HG03175 (cell line): ENCODE measurements around the gene PPP1CA.

Experiments used
- ATAC-seq: cut with Tn5 transposase; IDR thresholded peaks from one replicate; pipeline ENCODE4 v1.9.1; 2021; ENCODE audit warnings: mild to moderate bottlenecking, moderate library complexity; ENCODE audit not compliant: unreplicated experiment

PPP1CA gene

DNA sequence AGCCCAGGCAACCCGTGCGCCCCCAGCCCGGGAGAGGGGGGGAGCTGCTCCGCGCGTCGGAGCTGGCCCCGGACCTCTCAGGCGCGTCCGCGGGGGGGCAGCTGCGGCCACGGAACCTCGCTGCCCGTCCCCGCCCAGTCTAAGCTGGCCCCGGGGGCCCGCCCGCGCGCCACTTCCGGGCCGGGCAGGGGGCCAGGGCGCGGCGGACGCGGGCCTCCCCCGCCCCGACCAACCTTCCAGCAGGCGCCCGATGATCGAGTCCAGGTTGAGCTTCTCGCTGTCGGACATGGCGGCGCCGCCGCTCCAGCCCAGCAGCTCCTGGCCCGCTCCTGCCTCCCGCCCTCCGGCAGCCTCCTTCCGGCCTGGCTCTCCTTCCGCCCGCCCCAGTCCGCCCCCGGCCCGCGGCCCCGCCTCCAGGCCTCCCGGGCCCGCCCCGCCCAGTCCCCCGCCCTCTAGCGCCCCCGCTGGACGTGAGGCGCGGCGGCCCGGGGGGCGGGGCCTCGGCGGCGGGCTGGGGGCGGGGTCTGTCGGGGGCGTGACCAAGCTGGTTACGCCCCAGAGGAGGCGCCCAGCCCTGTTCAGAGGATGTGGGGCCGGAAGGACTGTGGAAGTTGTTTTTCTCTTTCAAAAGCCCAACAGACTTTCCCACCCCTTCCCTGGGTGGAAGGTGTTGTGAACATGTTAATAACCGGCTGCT lies at the start of gene PPP1CA:
Gene PPP1CA (minus strand): TSS at position 364 of the 697 bp plus-strand sequence. CDS start 76 bp downstream, at position 288.
- ATAC-seq = peak; percentile 72

DNA sequence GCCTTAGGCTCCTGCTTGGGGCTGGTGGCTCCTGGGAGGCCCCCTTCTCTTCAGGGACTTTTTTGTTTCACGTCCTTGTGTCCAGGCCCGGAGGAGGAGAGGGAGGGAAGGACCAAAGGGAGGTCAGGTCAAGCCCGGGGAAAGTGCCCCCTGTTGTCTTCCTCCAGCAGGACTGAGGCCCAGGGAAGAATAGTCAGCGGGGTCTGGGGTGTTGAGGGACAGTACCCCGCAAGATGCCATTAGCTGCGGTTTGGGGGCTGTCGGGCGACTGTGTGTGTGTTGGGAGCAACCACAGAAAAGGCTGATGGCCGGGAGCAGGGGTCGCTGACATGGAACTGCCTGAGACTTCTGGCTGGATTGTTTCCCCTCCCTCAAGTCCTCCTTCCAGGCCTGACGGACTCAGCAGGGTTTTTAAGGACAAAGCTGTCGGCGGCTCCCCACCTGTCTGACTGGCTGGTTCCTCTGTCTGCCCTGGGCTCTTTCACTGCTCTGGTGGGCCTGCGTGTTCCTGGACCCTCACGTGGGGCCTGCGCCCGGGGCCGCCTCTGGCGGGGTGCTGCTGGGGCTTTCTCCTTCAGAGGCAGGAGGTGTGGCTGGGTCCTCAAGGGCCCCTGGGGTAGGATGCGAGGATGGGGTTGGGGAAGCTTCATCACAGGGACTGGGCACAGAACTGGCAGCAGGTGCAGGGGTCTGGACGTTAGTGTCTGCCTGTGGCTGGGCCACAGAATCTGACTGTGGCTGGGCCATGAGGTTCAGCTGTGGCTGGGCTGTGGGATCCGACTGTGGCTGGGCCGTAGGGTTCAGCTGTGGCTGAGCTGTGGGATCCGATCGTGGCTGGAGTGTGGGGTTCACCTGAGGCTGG lies 49.4 kb upstream of the PPP1CA start:
- no peak for ATAC-seq

DNA sequence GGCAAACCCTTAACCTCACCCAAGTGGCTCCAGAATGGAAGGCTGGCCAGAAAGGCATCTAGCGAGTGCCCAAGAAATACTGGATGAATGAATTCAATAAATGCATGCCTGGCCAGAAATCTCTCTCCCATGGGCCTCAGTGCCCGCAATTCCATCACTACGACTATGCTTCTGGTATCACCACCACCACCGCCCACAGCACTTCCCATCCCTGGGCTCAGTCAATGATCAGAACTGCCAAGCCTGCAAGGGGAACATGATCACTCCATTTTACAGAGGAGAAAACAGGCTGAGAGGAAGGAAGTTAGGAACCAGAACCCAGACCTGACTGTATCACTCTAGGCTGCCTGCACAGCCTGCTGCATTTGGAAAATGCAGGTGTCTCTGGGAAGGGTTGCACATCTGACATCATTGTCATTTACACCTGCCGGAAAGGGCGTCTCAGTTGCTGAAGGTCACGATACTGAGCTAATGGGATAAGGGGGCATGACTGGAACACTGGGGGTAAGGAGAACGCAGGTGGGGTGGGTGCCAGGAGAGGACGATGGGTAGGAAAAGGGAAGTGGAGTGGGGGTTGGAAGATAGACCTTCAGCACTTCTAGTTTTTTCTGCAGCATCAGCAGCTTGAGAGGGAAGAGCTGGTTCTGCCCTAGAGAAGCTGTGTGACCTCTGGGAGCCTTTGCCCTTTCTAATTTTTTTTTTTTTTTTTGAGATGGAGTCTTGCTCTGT lies 47.6 kb upstream of the PPP1CA start:
- ATAC-seq = no peak

DNA sequence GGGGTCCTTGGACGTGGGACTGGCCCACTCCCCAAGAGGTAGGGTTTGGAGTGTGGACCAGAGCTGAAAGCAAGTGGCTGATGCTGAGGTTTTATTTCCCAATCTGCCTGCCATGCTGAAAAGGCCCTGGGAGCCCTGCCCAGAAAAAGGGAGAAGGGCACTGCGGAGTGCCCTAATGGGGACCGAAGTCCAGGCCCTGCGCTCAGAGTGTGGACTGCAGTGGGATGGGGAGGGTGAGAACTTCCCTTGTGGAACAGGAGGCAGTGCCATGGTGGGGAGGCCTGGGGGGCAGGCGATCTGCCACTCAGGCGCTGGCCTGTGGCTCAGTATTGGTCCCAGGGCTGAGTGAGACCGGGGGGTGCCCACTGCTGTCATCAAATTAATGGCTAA lies 46.6 kb upstream of the PPP1CA start:
- no peak for ATAC-seq

DNA sequence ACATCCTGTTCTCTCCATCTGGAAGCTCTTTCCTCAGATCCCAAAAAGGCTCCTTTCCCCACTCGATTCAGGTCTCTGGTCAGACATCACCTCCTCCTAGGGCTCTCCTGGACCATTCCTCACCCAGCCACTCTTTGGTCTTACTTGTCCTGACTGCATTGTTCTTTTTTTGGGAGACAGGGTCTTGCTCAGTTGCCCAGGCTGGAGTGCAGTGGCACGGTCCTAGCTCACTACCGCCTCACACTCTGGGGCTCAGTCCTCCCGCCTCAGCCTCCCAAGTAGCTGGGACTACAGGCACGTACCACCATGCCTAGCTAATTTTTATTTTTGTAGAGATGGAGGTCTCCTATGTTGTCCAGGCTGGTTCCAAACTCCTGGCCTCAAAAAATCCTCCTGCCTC lies 43.9 kb upstream of the PPP1CA start:
- ATAC-seq = no peak

DNA sequence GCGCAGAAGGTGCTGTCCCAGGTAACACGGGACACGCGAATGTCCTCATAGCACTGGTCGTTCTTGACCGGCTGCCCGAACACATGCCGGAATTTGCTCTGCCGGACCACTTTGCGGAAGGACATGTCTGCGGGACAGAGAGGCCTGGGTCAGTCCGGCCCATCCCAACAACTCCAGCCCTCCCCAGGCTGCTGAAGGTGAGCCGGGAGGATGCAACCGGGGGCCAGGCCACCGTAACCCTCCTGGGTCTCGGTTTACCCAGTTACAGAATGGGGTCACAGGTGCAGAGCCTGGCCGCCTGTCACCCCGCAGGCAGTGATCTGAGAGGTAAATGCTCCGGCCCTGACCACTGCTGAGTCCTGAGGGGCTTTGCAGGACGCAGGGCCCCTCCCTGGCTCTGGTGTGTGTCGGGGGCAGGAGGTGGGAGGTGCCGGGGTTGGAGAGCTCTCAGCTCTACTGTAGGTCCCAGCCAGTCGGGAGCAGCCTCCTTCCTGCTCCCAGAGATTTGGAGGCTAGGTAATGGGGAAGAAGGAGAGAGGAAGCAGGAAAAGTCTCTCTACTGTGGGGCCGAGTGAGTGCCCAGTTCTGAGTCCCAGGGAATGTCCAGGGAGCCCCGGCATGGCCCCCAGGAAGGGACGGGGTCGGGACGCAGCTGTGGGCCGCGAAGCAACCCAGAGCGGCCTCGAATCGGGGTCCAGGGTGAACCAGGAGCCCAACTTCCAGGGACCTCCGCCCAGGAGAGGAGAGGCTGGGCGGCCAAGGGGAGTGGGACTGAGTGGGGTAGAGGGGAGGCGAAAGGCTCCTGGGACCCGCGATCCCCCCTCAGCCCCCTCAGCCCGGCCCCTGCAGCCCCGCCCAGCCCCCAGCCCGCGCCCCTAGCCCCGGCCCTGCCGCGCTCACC lies 41.1 kb upstream of the PPP1CA start:
- no peak for ATAC-seq

DNA sequence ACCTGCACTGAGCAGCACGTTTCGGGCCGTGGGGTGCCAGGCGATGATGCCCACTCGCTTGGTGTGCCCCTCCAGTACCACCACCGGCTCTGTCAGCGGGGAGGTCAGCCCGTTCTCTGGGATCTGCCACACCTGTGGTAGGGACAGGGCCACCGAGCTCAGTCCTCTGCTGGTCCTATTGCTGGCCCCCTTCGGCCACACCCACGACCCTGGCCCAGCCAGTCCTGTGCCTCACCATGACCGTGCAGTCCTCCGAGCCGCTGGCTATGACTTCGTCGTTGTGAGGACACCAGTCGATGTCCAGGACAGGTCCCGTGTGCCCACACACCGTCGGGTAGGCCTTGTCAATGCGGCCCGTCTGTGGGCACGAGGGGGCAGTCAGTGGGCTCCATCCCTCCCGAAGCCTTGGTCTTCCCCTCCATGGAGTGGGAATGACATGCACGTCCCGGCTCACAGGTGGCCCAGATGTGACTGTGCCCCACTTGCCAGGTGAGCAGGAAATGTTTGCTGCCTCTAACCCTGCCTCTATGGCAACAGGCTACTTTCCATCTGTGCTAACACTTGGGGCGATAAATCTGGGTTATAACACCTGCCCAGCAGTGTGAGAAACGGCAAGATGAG lies 40.2 kb upstream of the PPP1CA start:
- no peak for ATAC-seq

DNA sequence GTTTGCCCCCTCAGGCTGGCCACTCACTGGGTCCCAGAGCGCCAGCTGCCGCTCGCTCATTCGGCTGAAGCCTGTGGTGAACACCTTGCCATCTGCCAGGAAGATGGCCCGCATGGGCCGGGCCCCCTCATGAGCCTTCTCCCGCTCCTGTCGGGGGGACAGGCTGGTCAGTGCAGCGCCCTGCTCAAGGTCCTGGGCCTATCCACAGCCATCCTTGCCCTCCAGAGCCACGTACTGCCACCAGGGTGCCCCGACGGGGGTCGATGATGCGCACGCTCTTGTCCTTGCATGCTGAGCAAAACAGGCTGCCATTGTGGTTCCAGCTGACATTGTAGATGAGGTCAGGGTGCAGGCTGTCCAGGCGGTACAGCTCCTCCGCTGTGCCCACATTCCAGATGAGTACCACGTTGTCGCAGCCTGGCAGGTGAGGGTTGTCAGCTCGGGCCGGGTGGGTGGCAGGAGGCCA lies 39.5 kb upstream of the PPP1CA start:
- ATAC-seq = no peak

DNA sequence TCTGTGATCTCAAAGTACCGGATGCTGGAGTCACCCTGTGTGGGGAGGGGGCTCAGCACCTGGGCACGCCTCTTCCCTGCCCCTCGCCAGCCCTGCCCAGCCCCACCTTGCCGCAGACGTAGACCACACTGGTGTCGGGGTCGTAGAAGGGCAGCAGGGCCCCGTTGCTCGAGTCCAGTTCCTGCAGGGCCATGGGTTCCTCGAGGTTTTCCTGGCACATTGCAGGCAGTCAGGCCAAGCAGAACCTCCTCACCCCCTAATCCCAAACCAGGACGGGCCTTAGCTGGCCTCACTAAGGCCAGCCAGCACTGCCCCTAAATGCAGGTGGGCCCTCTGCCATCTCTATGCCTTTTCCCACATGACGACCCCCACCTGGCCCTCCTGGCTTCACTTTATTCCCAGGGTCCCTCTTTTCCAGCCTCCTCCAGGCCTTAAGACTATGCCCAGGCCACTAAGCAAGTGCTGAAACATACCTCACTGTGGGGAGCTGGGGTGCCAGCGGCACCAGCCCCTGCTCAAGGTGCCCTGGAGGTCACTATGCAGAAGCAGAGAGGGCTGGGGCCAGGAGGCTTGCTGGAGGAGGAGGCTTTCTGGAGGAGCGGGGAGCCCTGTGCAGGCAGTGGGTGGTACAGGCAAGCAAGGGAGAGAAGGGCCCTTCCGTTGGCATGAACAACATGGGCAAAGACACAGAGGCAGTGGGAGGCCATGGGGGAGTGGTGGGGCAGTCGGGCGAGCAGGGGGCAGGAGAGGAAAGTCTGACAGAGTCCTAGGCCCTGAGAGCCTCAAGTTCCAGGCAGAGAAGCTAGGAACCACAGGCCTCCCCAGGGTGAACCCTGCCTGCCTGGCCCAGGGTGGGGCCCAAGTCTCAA lies 38.8 kb upstream of the PPP1CA start:
- no peak for ATAC-seq

DNA sequence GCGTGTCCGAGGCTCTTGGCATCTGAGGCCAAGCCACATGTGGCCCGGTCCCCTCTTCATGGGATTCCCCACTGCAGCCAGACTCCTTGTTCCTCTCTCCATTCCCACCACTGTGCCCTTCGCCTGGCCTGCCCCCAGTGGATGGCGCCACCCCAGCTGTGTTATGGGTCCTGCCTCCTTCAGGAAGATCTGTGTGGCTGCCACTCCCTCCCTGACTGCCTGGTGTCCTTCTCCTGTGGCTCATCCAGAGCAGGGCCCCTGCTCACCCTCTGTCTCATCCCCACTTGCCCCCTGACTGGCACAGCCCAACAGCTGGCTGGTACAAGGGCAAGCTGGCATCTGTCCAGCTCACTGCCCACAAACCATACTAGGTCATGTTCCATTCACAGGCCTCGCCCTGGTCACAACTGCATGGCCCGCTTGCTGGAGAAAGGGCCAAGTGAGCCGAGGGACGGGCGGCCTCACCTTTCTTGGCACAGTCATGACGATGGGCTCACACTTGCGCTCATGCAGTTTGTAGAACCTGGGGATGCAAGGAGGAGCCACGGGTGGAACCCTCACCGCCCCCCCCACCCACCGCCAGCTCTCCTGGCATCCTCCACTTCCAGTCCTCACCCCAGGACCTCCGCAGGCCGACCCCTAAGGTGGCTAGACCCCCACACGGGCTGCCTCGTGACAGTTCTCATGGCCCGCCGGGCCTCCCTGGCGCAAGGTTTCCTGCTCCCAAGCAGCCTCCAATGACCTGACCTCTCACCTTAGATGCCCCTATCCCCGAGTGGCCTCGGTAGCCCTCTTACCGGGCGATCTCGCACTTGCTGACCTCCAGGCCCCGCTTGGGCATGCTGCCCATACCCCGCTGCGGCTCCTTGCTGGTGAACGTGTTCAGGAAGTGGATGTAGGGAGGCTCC lies 37.9 kb upstream of the PPP1CA start:
- ATAC-seq = no peak

DNA sequence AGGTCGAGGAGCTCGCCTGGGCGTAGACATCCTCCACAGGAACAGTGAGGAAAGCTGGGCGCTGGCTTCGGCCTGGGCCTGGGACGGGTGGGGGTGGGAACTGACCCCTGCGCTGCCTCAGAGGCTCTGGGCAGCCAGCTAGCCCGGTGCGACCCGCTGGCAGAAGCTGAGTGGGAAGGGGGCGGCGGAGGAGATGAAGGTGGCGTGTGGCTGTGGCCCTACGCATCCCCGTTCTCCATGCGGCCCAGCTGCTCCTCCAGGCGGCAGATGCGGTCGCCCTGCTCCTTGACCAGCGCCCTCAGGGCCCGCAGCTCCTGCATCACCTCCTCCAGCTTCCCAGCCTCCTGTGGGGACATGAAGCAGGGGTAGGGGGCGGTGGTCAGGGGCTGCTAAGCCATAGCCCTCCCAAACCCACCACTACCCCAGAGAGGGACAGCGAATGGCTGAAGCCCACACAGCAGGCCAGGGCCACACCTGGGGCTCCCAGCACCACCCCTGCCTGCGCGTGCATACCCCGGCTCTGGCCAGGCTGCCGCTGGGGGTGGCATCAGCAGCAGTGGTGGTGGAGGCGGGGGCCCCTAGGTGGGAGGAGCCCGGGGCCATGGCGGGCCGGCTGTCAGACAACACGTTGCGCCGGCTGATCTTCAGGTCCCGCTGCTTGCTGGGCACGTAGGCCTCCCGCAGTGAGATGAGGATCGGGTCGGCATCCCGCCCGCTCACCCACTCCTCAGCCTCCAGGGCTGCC lies 36.7 kb upstream of the PPP1CA start:
- no peak for ATAC-seq

DNA sequence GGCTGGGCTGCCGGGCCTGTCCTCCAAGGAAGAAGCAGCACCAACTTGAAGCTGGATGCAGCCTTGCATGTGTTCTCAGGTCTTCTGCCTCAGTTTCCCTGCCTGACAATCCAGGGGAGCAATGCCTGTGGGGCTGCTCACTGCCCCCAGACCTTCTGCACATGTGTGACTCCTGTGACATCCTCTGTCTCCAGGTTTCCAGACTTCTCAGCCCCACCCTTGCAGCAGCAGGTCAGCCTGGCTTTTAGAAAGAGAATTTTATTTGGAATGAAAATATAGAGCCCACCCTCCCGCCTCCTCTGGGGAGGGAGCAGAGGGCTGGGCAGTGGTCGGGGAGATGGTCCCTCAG lies 36.1 kb upstream of the PPP1CA start:
- ATAC-seq = no peak

DNA sequence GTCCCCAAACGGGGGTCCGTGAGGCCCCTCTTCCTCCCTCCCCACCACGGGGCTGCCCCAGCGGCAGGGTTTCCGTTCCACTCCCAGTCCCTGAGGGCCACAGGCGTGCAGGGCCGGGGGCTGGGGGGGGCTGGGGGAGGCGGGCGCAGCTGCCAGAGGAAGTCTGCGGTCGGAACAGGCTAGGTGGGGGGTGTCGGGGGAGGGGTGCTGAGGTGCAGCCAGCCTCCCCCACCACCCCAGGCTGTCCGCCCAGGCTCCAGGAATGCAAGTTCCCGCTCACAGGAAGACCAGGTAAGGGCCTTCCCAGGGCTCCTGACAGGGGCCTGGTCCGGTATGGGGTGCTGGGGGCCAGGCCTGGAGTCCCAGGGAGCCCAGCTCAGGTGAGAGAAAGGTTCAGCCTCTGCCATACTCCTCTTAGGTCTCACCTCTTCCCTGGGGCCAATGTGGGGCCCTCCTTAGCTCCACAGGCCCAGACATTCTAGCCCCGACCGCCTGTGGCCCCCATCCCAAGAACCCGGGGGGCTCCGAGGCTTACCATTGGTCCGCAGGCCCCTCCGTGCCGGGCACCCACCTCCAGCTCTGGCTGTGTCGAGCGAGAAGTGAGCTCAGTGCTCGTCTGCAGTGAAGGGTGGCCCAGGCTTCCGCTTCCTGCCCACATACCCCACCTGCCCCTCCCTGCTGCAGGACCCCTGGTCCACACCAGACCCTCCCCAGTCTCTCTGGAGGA lies 35.6 kb upstream of the PPP1CA start, which contains the start of gene PTPRCAP:
Gene PTPRCAP (minus strand): TSS at position 601 of the 727 bp plus-strand sequence. CDS start 63 bp downstream, at position 538.
- peak; percentile 26 for ATAC-seq

DNA sequence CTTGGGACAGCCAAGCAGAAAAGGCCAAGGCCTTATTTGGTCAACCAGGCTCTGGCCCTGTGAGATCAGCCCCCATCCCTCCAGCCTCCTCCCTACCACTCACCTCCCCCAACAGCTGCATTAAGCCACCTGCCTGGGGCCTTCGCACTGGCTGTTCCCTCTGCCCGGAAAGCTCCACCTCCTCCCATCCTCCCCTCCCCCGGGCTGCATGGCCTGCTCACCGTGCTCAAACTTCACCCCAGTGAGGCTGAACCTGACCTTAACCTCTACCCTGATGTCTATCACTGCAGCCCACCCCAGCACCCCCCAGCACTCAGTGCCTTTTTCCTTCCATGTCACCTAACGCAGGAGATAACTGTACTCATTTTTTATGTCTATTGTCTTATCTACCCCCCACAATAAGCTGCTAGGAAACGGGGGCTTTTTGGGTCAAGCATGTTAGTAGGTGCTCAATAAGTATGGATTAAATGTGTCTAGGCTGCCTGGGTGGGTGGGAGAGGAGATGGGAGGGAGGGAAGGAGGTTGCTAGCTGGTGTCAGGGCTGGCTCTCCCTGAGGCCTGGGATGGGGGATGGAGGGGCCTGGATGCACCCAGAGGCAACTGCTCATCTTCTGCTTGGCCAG lies 34.9 kb upstream of the PPP1CA start:
- ATAC-seq = peak; percentile 48

DNA sequence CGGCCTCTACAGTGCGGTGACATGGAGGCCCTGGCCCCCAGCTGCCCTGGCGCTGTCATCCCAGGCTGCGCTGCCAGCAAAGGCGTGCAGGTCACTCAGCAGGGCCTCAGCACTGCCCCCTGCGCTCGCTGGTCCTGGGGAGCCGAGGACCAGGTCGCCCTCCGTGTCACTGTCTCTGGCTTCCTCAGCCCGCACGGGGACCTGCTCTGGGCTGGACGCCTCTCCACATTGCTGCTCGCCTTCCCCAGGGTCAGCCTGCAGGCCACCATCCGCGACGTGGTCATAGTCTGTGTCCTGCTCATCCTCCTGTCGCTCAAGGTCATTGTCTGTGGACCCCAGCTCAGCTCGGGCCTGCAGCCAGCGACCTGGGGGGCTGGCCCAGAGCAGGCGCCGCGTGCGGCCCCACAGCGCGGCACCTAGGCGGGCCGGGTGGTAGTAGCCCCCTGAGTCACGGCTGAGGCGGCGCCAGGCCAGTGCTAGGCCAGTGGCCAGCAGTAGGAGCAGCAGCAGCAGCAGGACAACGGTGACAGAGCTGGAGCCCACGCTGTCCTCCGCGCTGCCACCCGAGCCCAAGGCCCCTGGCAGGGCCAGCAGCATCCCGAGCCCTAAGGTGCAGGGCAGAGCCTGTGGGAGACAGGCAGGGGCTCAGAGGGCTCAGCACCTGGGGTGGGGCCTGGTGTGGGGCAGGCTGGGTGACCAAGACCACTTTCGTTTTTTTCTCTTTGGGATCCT lies 34.2 kb upstream of the PPP1CA start:
- ATAC-seq = no peak
